ENCODE measurements around the gene AXDND1. TPM values are rescaled to one million over a fixed set of nuclear protein-coding genes. Genes with fewer than 3 reads are reported as not detected.

Gene AXDND1
- total RNA-seq, 1 experiment from 2014 or later = 0.53 TPM

Other genes starting within 250 kb of the AXDND1 start
- gene ABL2, start 136.3 kb upstream of the AXDND1 start, total RNA-seq (2014; rRNA removed; shearing (Covaris generic)) = 18.7 and 39.9 TPM in 2 replicates
- gene SOAT1, start 72.2 kb upstream of the AXDND1 start, total RNA-seq (2014; rRNA removed; shearing (Covaris generic)) = 17.4 and 25.9 TPM in 2 replicates
- gene NPHS2, start 210.0 kb downstream of the AXDND1 start, total RNA-seq (2014; rRNA removed; shearing (Covaris generic)) = not detected in 2 replicates
- not detected in 2 replicates for gene TDRD5, start 225.9 kb downstream of the AXDND1 start, total RNA-seq (2014; rRNA removed; shearing (Covaris generic))

All from SJSA1 (cell line).